ENCODE results near the gene IZUMO1. TPM values are rescaled to one million over a fixed set of nuclear protein-coding genes. Genes with fewer than 3 reads are reported as not detected.

IZUMO1 gene
- total and polyA plus RNA-seq, 2 of the 13 experiments (the other 11 are each of a cell fraction or from before 2014, with no cell fraction given) = 0.07 to 0.22 TPM

GRCh38 chr19:48755084-48755641 lies 8.5 kb upstream of the IZUMO1 start, which contains the start of gene FGF21 (continued):
- TF ChIP-seq MED13 (CRISPR knock-in tag; IDR thresholded peaks at IDR 0.05) (no peak), ZFP62 (CRISPR knock-in tag; IDR thresholded peaks at IDR 0.05) (no peak), NFIB (CRISPR knock-in tag; IDR thresholded peaks at IDR 0.05; ENCODE audit: borderline replicate concordance) (no peak), TARDBP (CRISPR knock-in tag; IDR thresholded peaks at IDR 0.05) (no peak), TFDP2 (CRISPR knock-in tag; IDR thresholded peaks at IDR 0.05) (no peak), ZEB1 (IDR thresholded peaks at IDR 0.05; ENCODE audit: insufficient replicate concordance, low read depth) (no peak), ZNF44 (CRISPR knock-in tag; IDR thresholded peaks at IDR 0.05) (no peak), CBX5 (CRISPR knock-in tag; IDR thresholded peaks at IDR 0.05; ENCODE audit: borderline replicate concordance) (peak; percentile 45; the same call in 1 of the 2 replicates), SMAD3 (CRISPR knock-in tag; IDR thresholded peaks at IDR 0.05) (no peak), ZBTB20 (CRISPR knock-in tag; IDR thresholded peaks at IDR 0.05; ENCODE audit: borderline replicate concordance, low read depth) (no peak), ZNF441 (CRISPR knock-in tag; IDR thresholded peaks at IDR 0.05; ENCODE audit: borderline replicate concordance) (no peak), ZNF749 (CRISPR knock-in tag; IDR thresholded peaks at IDR 0.05; ENCODE audit: borderline replicate concordance) (no peak), ZNF460 (CRISPR knock-in tag; IDR thresholded peaks at IDR 0.05; ENCODE audit: borderline replicate concordance) (no peak), E2F1 (CRISPR knock-in tag; IDR thresholded peaks at IDR 0.05) (no peak), KAT8 (CRISPR knock-in tag; IDR thresholded peaks at IDR 0.05) (peak; percentile 42; the same call in 1 of the 2 replicates), TOE1 (CRISPR knock-in tag; IDR thresholded peaks at IDR 0.05) (no peak), ZNF589 (CRISPR knock-in tag; conservative IDR thresholded peaks at IDR 0.05) (no peak), GFI1 (CRISPR knock-in tag; IDR thresholded peaks at IDR 0.05; ENCODE audit: borderline replicate concordance) (no peak), ZNF367 (CRISPR knock-in tag; IDR thresholded peaks at IDR 0.05; ENCODE audit: borderline replicate concordance) (no peak), TFE3 (CRISPR knock-in tag; IDR thresholded peaks at IDR 0.05) (no peak), CREB1 (IDR thresholded peaks at IDR 0.05) (no peak), CREB1 (CRISPR knock-in tag; IDR thresholded peaks at IDR 0.05) (no peak), ZMAT5 (CRISPR knock-in tag; IDR thresholded peaks at IDR 0.05; ENCODE audit: borderline replicate concordance, low read depth) (no peak), ZNF512B (CRISPR knock-in tag; IDR thresholded peaks at IDR 0.05; ENCODE audit: borderline replicate concordance) (no peak), ZZZ3 (CRISPR knock-in tag; IDR thresholded peaks at IDR 0.05; ENCODE audit: borderline replicate concordance) (no peak)

Data from HepG2 (cell line).